HG03097 (cell line): ENCODE data around the gene ANO4.
"Not testable (repeated sequence)": the region's sequence is repeated elsewhere in the genome, so short reads cannot be mapped to it uniquely, and the experiment has no call there.

Experiments used
- ATAC-seq: cut with Tn5 transposase; IDR thresholded peaks from one replicate; pipeline ENCODE4 v1.9.1; 2021; ENCODE audit not compliant: unreplicated experiment, low FRiP score

ANO4 gene

DNA sequence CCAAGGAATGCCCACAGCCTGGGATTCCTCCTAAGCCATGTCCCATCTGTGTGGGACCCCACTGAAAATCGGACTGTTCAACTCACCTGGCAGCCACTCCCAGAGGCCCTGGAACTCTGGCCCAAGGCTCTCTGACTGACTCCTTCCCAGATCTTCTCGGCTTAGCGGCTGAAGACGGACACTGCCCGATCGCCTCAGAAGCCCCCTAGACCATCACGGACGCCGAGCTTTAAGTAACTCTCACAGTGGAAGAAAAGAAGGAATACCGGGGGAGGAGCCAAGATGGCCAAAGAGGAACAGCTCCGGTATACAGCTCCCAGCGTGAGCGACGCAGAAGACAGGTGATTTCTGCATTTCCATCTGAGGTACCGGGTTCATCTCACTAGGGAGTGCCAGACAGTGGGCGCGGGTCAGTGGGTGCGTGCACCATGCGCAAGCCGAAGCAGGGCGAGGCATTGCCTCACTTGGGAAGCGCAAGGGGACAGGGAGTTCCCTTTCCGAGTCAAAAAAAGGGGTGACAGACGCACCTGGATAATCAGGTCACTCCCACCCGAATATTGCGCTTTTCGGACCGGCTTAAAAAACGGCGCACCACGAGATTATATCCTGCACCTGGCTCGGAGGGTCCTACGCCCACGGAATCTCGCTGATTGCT is 351.3 kb downstream of the ANO4 start:
- not testable (repeated sequence) for ATAC-seq

DNA sequence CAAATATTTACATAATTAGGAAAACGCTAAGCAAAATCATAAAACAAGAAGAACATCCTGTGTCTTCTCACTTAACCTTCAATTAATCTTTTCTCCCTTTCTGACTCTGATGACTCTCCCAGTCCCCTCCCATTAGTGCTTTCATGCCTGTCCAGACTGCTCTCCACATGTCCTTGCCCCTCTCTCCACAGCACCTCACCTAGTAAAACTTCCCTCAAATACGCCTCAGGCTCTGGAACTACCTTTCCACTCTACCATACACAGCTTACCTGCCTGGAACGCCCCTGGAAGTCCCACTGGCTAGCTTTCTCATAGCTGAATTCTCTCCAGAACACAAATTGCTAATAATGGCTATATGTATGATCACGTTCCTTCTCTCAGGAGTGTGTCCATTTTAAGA is 370.7 kb downstream of the ANO4 start:
- no peak for ATAC-seq

DNA sequence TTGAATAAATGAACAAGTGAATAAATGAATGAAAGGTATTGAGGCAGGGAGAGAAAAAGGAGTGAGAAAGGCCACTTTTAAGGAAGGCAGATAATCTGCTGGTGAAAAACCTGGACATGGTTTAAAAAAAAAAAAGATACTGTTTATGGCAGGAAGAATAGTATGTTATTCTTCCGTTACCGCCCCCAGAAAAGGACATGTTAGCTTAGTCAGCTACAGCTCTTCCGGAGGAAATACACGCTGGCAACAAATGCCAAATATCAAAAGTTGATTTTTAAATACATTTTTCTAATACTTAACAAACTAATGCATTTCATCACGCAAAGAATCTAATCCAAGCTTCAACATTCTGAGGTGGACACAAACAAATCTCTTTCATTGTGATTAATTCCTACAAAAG is 372.3 kb downstream of the ANO4 start:
- ATAC-seq: no peak

DNA sequence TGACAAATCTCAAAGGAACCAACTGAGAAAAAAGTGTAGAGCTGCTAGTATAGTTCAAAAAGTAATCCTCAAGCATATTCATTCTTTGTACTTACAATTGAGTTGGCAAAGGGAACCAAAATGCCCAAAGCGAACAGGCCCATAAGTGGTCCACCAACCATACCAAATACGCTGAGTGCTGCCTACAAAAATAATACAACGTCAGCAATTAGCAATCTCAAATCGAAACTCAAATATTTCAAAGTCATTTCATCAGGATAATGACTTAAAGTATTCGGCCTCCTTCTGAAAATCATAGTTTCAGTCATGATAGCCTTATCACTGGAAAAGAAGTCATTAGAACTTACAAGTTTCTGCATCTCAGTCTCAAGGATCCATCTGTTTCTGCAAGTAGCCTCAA is 373.4 kb downstream of the ANO4 start:
- ATAC-seq: no peak

DNA sequence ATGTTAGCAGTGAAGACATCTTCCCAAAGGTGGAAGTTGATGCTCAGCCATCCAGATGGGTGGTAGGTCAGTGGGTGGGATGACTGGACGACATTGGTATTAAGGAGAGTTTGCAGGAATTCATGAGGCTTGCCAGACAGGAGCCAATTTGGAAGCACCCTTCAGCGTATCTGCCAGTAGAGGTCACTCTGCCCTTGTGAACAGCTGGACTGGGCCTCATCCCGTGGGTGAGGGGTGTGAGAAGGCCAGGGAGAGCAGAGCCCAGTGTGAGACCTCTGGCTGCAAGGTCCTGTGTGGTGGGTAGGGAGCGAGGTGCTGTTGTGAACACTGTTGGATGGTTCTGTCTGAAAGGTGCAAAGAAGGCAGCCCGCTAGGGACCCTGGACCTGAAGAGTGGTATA is 377.7 kb downstream of the ANO4 start:
- ATAC-seq: no peak

DNA sequence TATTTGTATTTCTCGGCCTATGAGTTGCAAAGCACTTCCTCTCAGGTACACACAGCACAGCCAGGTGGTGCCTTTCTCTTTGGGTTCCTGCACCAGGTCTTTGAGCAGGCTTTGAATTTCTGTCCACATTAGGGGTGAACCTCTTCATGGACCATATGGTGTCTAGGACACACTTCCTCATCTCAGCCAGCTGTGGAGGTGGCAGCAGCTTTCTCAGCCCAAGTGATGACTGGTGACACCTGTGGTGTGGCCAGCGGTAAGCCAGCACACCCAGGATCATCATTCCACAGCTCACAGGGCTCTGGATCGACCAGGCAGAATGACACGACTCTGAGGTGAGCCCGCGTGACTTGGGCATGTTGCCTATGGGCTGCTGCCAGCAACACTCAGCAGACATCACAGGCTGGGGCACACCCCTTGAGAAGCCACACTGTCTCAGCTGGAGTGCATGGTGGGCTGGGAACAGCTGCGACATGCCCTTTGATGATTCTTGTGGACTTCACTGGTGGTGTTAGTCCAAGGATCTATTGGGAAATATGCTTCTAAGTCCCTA is 378.7 kb downstream of the ANO4 start:
- ATAC-seq: no peak

DNA sequence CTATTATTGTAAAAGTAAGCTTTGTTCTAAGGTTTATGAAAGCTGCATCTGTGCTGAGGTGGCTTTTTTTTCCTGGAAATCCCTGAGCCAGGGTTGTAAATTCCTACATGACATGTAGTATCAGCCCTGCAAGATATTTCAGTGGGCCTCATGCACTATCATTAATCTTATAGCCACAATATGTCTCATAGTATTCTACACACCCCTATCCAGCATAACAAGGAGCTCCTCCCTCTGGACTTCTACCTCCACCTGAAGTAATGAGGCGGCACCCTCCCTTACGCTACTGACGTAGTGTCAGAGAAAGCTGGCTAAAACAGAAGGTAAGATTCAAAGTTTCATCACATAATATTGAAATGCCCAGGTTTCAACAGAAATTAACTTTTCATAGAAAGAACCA is 380.0 kb downstream of the ANO4 start:
- no peak for ATAC-seq
